AG09309 (cell line): ENCODE measurements around the gene FAT1.

Experiments used
- DNase-seq: peaks from one replicate; pipeline ENCODE4 v3.0.0-alpha.2; 2010; ENCODE audit warnings: low read depth
- H3K4me3 ChIP-seq: 2 replicates; pipeline ENCODE4 v1.5.1; 2011; ENCODE audit warnings: mild to moderate bottlenecking, low read depth, low read length, moderate library complexity; ENCODE audit not compliant: control insufficient read depth
- CTCF ChIP-seq: IDR thresholded peaks from 2 replicates; pipeline ENCODE4 v1.5.1; 2011; ENCODE audit warnings: mild to moderate bottlenecking, low read depth, low read length, inconsistent platforms; ENCODE audit not compliant: insufficient read depth, control insufficient read depth; ENCODE audit errors: missing control alignments

Gene FAT1

GRCh38 chr4:186586205-186586604 lies 137.5 kb downstream of the FAT1 start:
- no peak overlapping the region for H3K4me3 ChIP-seq
- DNase-seq, result no peak
- no peak for TF ChIP-seq CTCF

GRCh38 chr4:186584912-186585311 lies 138.7 kb downstream of the FAT1 start:
- TF ChIP-seq CTCF, result no peak
- no peak for DNase-seq
- no peak overlapping the region for H3K4me3 ChIP-seq

DNA sequence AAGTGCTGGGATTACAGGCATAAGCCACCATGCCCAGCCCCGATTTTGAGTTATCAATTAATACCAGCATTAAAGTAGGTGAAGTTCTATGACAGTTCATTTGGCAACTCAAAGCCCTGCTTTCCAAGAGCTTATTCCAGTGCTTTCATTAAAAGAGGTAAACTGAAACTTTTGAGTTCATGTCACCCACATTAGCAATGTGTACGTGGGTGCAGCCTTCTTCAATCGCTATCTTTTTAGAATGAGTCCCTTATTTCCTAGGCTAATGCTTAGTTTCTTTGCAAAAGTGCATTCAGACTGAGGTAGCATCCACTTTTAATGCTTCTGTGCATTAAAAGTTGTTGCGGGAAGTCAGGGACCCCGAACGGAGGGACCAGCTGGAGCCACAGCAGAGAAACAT lies 142.2 kb downstream of the FAT1 start:
- no peak overlapping the region for H3K4me3 ChIP-seq
- DNase-seq, result no peak
- no peak for TF ChIP-seq CTCF

DNA sequence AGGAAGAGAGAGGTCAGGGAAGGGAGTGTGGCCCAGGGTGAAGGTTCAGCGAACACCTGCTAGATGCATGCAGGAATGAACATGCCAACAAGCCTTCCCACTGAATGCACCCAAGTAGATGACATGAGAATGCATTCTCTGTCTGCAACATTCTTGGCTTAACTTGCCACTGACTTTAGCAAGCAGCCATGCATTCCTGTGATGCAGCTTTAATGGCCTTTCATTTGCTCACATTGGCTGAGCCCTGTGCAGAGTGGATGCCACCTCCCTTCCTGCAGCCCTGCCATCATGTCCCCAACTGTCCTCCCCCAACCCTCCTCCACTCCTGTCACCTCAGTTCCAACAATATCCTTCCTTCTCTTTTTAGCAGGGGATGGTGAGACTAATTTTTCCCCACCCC lies 143.0 kb downstream of the FAT1 start:
- no peak for DNase-seq
- no peak overlapping the region for H3K4me3 ChIP-seq
- TF ChIP-seq CTCF, result no peak

GRCh38 chr4:186570193-186570996 lies 153.3 kb downstream of the FAT1 start:
- no peak for TF ChIP-seq CTCF
- peak; percentile 46 for DNase-seq
- peak overlapping the region; percentile 5 for H3K4me3 ChIP-seq

GRCh38 chr4:186569533-186570192 lies 154.0 kb downstream of the FAT1 start:
- no peak overlapping the region for H3K4me3 ChIP-seq
- no peak for DNase-seq

More at GRCh38 chr4:186569533-186570192, 154.0 kb downstream of the FAT1 start:
- no peak for TF ChIP-seq CTCF
